ENCODE data around the gene RNF112.

Gene RNF112

GRCh38 chr17:19388791-19389785 is 21.9 kb upstream of the RNF112 start:
- no peak for DNase-seq (ENCODE audit: low read depth)

- no peak for DNase-seq (ENCODE audit: low read depth)
Measured at GRCh38 chr17:19390951-19391350, 20.1 kb upstream of the RNF112 start.

GRCh38 chr17:19391432-19391831 is 19.6 kb upstream of the RNF112 start:
- DNase-seq (ENCODE audit: low read depth), result no peak

DNA sequence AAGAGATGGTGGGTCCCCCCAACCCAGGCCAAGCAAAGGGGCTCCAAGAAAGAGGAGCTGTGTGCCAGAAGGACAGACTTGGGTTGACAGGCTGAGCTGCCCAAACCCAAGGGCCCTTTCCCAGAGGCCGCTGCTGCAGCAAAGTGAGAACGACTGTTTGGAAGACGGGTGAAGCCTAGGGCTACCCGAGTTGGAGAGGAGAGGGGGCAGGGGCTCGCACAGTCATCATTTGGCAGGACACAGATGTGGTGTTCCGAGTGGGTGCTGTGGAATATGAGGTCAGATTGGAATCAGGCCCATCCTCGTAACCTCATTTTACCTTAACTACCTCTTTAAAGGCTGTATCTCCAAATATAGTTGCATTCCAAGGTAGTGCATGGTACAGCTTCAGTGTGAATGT is 18.7 kb upstream of the RNF112 start:
- no peak for DNase-seq (ENCODE audit: low read depth)

DNA sequence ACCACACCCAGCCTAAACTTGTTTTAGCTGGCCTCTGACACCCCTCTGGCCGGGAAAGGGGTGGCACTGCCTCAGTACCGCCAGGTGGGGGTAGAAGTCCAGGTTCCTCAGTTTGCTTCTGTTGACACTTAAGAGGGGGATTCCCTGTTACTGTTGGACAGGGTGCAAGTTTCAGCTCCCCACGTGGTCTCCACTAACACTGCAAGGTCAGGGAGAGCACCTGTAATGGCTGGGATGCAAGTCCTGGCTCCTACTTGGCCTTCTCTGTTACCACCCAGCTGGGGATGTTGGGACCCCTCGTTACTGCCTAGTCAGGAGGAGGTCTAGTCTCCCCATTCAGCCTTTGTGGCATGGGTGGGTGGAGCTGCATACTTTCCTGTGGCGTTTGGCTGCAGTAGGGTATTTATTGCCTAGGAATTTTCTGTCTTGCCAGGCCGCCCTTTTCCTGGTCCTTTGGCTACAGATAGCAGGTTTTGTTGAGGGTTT is 13.4 kb upstream of the RNF112 start:
- no peak for DNase-seq (ENCODE audit: low read depth)

- DNase-seq (ENCODE audit: low read depth), result no peak
Measured at GRCh38 chr17:19398301-19399181, 12.5 kb upstream of the RNF112 start.

DNA sequence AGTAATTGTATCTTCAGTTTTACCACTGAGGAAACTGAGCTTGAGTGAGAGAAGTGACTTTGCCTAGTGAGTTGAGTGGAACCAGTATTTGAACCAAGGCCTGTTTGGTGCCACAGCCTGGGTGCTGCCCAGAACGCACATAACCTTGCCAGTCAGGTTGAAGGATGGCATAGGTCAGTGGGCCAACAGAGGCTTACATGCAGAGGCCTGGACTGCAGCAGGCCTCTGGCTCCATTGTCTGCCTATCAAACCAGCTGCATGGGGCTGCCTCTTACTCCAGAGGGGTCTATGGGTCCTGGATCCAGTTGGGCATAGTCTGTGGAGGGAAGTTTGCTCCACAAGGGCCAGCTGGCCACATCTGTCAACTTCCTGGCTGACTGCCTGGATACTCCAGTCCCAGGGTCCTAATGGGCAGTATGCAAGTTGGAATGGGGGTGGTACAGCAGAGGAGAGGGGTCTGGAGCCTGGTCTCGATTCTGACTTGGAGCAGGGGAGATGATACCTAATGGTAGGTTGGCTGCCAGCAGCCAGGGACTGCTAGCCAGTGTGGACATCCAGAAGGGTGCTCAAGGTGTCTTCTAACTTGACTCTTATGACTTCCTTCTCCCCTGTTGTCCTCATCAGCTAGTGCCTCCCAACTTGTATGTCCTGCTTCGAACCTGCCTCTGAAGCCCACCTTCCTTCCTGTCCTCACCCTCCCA is 11.1 kb upstream of the RNF112 start:
- DNase-seq (ENCODE audit: low read depth), result no peak

- no peak for DNase-seq (ENCODE audit: low read depth)
Measured at GRCh38 chr17:19401321-19402010, 9.6 kb upstream of the RNF112 start.

DNA sequence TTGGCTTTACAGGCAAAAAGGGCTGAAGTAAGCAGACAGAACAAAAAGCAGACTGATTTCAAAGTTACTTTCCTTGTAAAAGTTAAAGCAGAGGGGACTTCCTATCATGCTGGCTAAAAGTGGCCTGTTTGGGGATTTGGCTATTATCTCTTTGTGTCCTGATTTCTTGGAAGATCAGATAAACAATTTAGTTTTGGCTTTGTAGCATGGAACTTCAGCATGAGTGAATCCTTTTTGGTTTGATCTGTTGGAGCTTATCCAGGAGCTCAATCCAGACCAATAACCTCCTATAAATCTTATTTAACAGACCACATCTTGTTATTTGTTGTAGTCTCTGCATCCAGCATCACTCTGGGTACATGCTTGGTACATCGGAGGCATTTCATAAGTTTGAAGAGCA is 8.9 kb upstream of the RNF112 start:
- DNase-seq (ENCODE audit: low read depth), result no peak

GRCh38 chr17:19403021-19403420 is 8.0 kb upstream of the RNF112 start:
- no peak for DNase-seq (ENCODE audit: low read depth)

- no peak for DNase-seq (ENCODE audit: low read depth)
Measured at GRCh38 chr17:19404264-19404663, 6.8 kb upstream of the RNF112 start.

DNA sequence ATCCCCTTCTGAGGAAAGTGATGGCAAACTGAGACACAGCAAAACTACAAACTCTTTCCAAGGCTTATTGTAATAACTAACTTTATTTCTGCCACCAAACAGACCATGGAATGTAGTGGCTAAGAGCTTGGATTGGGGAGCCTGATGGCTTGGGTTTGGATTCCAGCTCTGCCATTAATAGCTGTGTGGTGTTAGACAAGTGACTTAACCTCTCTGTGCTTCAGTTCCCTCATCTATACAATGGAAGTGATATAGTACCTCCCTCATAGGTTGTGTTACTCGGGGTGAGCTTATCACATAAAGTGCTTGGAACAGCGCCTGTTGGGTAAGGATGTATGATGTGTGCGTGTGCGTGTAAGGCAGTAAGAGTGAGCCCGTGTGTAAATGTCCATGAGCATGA is 5.9 kb upstream of the RNF112 start:
- no peak for DNase-seq (ENCODE audit: low read depth)

DNA sequence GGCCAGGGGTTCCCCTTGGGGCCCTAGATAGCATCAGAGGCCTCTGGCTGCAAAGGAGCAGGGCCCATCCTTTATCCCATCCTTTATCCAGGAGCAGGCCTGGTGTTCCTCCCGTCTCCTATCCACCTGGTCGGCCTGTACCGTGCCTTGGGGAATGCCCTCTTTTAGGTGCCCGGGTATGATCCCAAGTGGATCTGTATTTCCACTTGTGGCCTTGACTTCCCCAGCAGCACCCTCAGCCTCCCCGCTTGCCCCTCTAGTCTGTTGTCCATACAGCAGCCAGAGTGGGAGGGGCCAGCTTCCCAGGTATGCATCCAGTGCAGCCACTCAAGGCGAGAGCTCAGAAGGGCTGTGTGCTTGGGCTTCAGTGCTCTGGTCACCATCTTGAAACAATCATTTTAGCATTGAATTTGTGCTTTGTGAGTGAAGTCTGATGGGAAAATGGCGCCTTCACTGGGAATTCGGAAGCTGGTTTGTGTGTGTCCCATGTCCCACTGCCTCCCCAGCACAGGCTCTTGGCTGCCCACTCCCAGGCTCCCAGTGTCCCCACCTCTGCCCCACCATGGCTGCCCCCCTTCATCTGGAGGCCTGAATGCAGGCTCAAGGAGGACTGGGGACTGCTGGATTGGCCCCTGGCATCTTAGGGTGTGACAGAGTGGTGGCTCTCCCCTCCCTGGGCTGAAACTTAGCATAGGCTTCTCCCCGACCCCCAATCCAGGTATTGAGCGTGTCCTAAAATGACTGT is 3.3 kb upstream of the RNF112 start:
- DNase-seq (ENCODE audit: low read depth), result no peak

- DNase-seq (ENCODE audit: low read depth), result no peak
Measured at GRCh38 chr17:19408346-19408710, 2.7 kb upstream of the RNF112 start.

- DNase-seq (ENCODE audit: low read depth), result no peak
Measured at GRCh38 chr17:19409066-19409465, 2.0 kb upstream of the RNF112 start.

DNA sequence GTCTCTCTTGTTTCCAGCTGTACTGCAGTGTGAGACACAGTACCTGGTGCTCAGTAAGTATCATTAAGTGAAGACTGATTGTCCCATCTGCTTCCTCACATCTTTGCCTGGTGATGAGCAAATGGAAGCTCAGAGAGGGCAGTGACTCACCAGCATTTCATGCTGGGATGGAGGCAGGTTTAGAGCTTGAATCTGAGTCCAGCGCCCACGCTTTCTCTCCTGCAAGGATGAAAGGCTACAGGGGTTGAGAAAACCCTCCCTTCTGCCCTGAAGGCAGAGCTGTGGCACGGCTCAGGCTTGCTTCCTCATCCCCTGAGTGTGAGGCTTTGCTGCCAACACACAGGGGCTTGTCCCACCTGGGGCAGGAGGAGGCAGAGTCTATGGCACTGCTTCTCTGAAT is 1.5 kb upstream of the RNF112 start:
- no peak for DNase-seq (ENCODE audit: low read depth)

DNA sequence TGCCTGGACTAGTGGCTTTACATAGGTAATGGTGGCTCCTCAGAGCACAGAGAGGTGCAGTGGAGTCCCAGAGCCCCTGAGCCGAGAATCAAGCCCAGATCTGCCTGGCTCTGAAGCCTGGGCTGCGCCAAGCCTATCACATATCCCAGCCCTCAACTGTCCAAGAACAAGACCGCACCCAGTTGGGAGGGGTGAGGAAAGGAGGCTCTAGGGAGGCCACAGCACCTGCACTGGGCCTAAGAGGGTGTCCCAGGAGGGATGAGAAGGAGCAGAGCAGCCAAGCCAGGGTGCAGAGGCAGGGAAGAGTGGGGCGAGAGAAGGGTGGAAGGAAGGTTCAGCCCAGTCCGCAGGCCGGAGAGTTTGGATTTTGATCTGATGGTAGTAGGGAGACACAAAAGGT is 941 bp upstream of the RNF112 start:
- DNase-seq (ENCODE audit: low read depth), result no peak

- no peak for DNase-seq (ENCODE audit: low read depth)
Measured at GRCh38 chr17:19411631-19412030, 599 bp downstream of the RNF112 start.

- no peak for DNase-seq (ENCODE audit: low read depth)
Measured at GRCh38 chr17:19412510-19412909, 1.5 kb downstream of the RNF112 start.

- DNase-seq (ENCODE audit: low read depth), result no peak
Measured at GRCh38 chr17:19412984-19413383, 2.0 kb downstream of the RNF112 start.

GRCh38 chr17:19413761-19414160 is 2.7 kb downstream of the RNF112 start:
- no peak for DNase-seq (ENCODE audit: low read depth)
